IMR-90 (cell line): ENCODE data around the gene STAM. TPM values are rescaled to one million over a fixed set of nuclear protein-coding genes. Genes with fewer than 3 reads are reported as not detected.

Source experiments
- ATAC-seq: fragments of 200-7000 bp; cut with Tn5 transposase; 2 replicates; pipeline ENCODE4 v1.9.1; 2020; ENCODE audit warnings: low read depth, mild to moderate bottlenecking, moderate library complexity
- BruUV-seq: library from RNA; stranded (reverse); fragments of 400-500 nt; replicated peaks from 2 replicates; lab custom pipeline; 2021; lab: Mats Ljungman, UMichigan
- CTCF ChIA-PET: fragments of 300-600 bp; formaldehyde crosslinking; extraction: SDS; loops from one replicate; lab custom pipeline; 2021; ENCODE audit warnings: antibody characterized with exemption; lab: Yijun Ruan, JAX
- POLR2A ChIA-PET: fragments of 300-600 bp; sonication (Branson Sonifier 250); formaldehyde crosslinking; loops from one replicate; lab custom pipeline; 2022; ENCODE audit warnings: antibody characterized with exemption; ENCODE audit not compliant: unreplicated experiment; lab: Charles Lee
- DNase-seq: peaks from one replicate; pipeline ENCODE4 v3.0.0; 2013
- H2AFZ ChIP-seq: replicated peaks from 2 replicates; pipeline ENCODE3; 2013; ENCODE audit warnings: low read length, mild to moderate bottlenecking; ENCODE audit not compliant: poor library complexity
- H2AK5ac ChIP-seq: 2 replicates; pipeline ENCODE4 v1.6.1; 2013; ENCODE audit warnings: low read depth, low read length, inconsistent platforms
- H2AK9ac ChIP-seq: replicated peaks from 2 replicates; pipeline ENCODE3; 2013; ENCODE audit warnings: mild to moderate bottlenecking, low read depth, low read length, moderate library complexity; ENCODE audit not compliant: poor library complexity
- H2BK120ac ChIP-seq: 2 replicates; pipeline ENCODE4 v1.6.1; 2013; ENCODE audit warnings: low read depth, low read length, inconsistent platforms
- H2BK15ac ChIP-seq: 3 replicates; pipeline ENCODE4 v1.6.1; 2013; ENCODE audit warnings: low read depth, low read length, inconsistent platforms
- H2BK20ac ChIP-seq: 2 replicates; pipeline ENCODE4 v1.6.1; 2013; ENCODE audit warnings: low read depth, mild to moderate bottlenecking, inconsistent platforms, low read length, moderate library complexity
- H2BK5ac ChIP-seq: 2 replicates; pipeline ENCODE4 v1.6.1; 2013; ENCODE audit warnings: mild to moderate bottlenecking, low read depth, low read length, inconsistent platforms; ENCODE audit not compliant: poor library complexity, severe bottlenecking
- H3K14ac ChIP-seq: replicated peaks from 2 replicates; pipeline ENCODE4 v1.6.1; 2013; ENCODE audit warnings: low read depth, low read length, inconsistent platforms
- H3K18ac ChIP-seq: 2 replicates; pipeline ENCODE4 v1.6.1; 2013; ENCODE audit warnings: low read depth, low read length, control low read depth
- H3K23ac ChIP-seq: 2 replicates; pipeline ENCODE4 v1.6.1; 2013; ENCODE audit warnings: low read depth, low read length, inconsistent platforms
- H3K27ac ChIP-seq: 2 replicates; pipeline ENCODE4 v1.5.1; 2013; ENCODE audit warnings: mild to moderate bottlenecking, control low read depth, low read length; ENCODE audit not compliant: insufficient read depth
- H3K27me3 ChIP-seq: 2 replicates; pipeline ENCODE4 v1.6.1; 2013; ENCODE audit warnings: low read length; ENCODE audit not compliant: control insufficient read depth, insufficient read depth
- H3K36me3 ChIP-seq: 2 replicates; pipeline ENCODE4 v1.6.1; 2013; ENCODE audit warnings: low read length, mixed read lengths; ENCODE audit not compliant: control insufficient read depth, insufficient read depth
- H3K4ac ChIP-seq: 2 replicates; pipeline ENCODE4 v1.6.1; 2013; ENCODE audit warnings: low read depth, low read length, inconsistent platforms
- H3K4me1 ChIP-seq: 2 replicates; pipeline ENCODE4 v1.6.1; 2013; ENCODE audit warnings: low read length, mixed read lengths; ENCODE audit not compliant: control insufficient read depth, insufficient read depth
- H3K4me2 ChIP-seq: 2 replicates; pipeline ENCODE4 v1.6.1; 2013; ENCODE audit warnings: low read depth, mild to moderate bottlenecking, control low read depth, low read length, moderate library complexity
- H3K4me3 ChIP-seq: 2 replicates; pipeline ENCODE4 v1.5.1; 2013; ENCODE audit warnings: low read depth, mild to moderate bottlenecking, control low read depth, low read length, moderate library complexity; ENCODE audit not compliant: insufficient read depth
- H3K56ac ChIP-seq: 2 replicates; pipeline ENCODE4 v1.6.1; 2013; ENCODE audit warnings: low read length, inconsistent platforms; ENCODE audit not compliant: insufficient read depth; ENCODE audit errors: extremely low read depth
- H3K79me1 ChIP-seq, 2 experiments: 2 replicates each; pipeline ENCODE4 v1.6.1; 2013; ENCODE audit warnings: low read length in 2 of 2, inconsistent platforms in 1 of 2, low read depth in 1 of 2
- H3K9ac ChIP-seq: 2 replicates; pipeline ENCODE4 v1.6.1; 2013; ENCODE audit warnings: low read depth, low read length, control low read depth
- H3K9me1 ChIP-seq: 2 replicates; pipeline ENCODE4 v1.6.1; 2013; ENCODE audit warnings: low read length, inconsistent platforms; ENCODE audit not compliant: insufficient read depth
- H3K9me3 ChIP-seq: 2 replicates; pipeline ENCODE4 v1.6.1; 2013; ENCODE audit warnings: low read length; ENCODE audit not compliant: control insufficient read depth, insufficient read depth
- H4K20me1 ChIP-seq: 2 replicates; pipeline ENCODE4 v1.6.1; 2013; ENCODE audit warnings: low read length, inconsistent platforms; ENCODE audit not compliant: insufficient read depth
- H4K5ac ChIP-seq: 2 replicates; pipeline ENCODE4 v1.6.1; 2013; ENCODE audit warnings: mild to moderate bottlenecking, low read depth, low read length, control low read depth
- H4K8ac ChIP-seq, 2 experiments: 2 replicates each; pipeline ENCODE4 v1.6.1; 2013; ENCODE audit warnings: low read depth in 2 of 2, low read length in 2 of 2, control low read depth in 1 of 2, inconsistent platforms in 1 of 2
- H4K91ac ChIP-seq: 2 replicates; pipeline ENCODE4 v1.6.1; 2013; ENCODE audit warnings: low read depth, low read length, inconsistent platforms; ENCODE audit not compliant: insufficient read depth
- CHD1 ChIP-seq: IDR thresholded peaks from 2 replicates; pipeline ENCODE4 v1.6.1; 2012; ENCODE audit warnings: low read depth, low read length, improper control_type of control experiment
- MAZ ChIP-seq: IDR thresholded peaks from 2 replicates; pipeline ENCODE4 v1.6.1; 2012; ENCODE audit warnings: low read depth, mild to moderate bottlenecking, low read length, improper control_type of control experiment, moderate library complexity, borderline replicate concordance
- RFX5 ChIP-seq: IDR thresholded peaks from 2 replicates; pipeline ENCODE4 v1.8.0; 2012; ENCODE audit warnings: low read depth, mild to moderate bottlenecking, low read length, moderate library complexity
- WGBS, 2 experiments: methylation state at CpG; one replicate each; pipeline versions ENCODE4 v1.1.5 to v1.1.7; 2013; ENCODE audit warnings: missing lambda C conversion rate in 2 of 2; ENCODE audit not compliant: insufficient read length in 1 of 2; ENCODE audit errors: extremely low coverage in 2 of 2; 5-methylcytosine and 5-hydroxymethylcytosine counted together
- dilution Hi-C: fragments of 300-500 bp; cut with HindIII; formaldehyde crosslinking; loops from one replicate; pipeline ENCODE4 v1.14.3; 2018; ENCODE audit warnings: low sequenced_read_pairs; ENCODE audit not compliant: unreplicated experiment
- in situ Hi-C: fragments of 300-500 bp; cut with MboI; formaldehyde crosslinking; loops from 3 replicates; pipeline ENCODE4 v1.14.3; 2019; ENCODE audit warnings: low sequenced_read_pairs, inconsistent platforms, mixed read lengths
- intact Hi-C: fragments of 100-400 bp; cut with micrococcal nuclease; formaldehyde crosslinking; loops from 2 replicates; pipeline ENCODE4 v1.10.0; 2022
- polyA plus RNA-seq, 3 experiments: library from polyadenylated mRNA; depleted of rRNA; stranded (reverse); fragments of >200 nt; gene quantifications; 2 replicates each; pipeline ENCODE4 v1.2.3, GENCODE V29; 2012; ENCODE audit warnings: low replicate concordance in 1 of 3
- total RNA-seq: library from RNA; depleted of rRNA; stranded (reverse); fragments of >200 nt; gene quantifications from 2 replicates; pipeline ENCODE4 v1.2.3, GENCODE V29; 2012

Gene STAM
- total and polyA plus RNA-seq, 2 of the 4 experiments (the other 2 are of a cell fraction): 22.9 to 23.3 TPM

DNA sequence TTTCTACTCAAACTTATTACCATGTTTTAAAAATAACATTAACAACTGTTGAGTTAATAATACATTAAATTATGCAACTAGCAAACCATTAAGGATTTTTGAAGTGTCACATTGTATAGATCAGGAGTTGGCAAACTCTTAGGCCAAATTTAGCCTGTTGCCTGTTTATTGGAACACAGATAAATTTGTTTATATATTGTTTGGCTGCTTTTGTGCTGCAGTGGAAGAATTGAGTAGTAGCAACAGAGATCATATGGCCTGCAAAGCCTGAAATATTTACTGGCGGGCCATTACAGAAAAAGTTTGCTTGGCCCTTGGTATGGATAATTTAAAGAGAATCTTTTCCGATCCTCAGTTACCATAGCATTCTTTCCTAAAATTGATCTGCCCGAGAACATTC, 57.4 kb downstream of the STAM start:
- H3K4ac ChIP-seq: no peak overlapping the region
- intact Hi-C loops (no loop called here), in situ Hi-C loops (no loop called here), dilution Hi-C loops (no loop called here)
- no CpG with 5 or more reads among the region's 3 CpGs for WGBS, 2 experiments
- H2BK20ac ChIP-seq: no peak overlapping the region
- no peak overlapping the region for H3K4me3 ChIP-seq
- H4K20me1 ChIP-seq: no peaks in the 10 kb centered on the region
- H2BK120ac ChIP-seq: no peak overlapping the region
- POLR2A ChIA-PET: no interaction called here
- H3K27me3 ChIP-seq: no peaks in the 10 kb centered on the region
- no peak overlapping the region for H2BK5ac ChIP-seq
- no peaks in the 10 kb centered on the region for H3K4me1 ChIP-seq
- TF ChIP-seq MAZ: no peak
- no peak for TF ChIP-seq RFX5
- no peak for TF ChIP-seq CHD1
- H3K27ac ChIP-seq: no peak overlapping the region
- no TSS peak for BruUV-seq
- H3K9me3 ChIP-seq: no peaks in the 10 kb centered on the region
- H2AFZ ChIP-seq: no peak overlapping the region
- H2BK15ac ChIP-seq: no peak overlapping the region
- 0 out of 2 replicates have a peak, but pooled peaks cover 3% of the 10 kb centered on the region for H3K9me1 ChIP-seq
- no peak for ATAC-seq
- peaks cover 20% of the 10 kb centered on the region for H3K36me3 ChIP-seq
- no peak overlapping the region for H3K18ac ChIP-seq
- H3K4me2 ChIP-seq: no peak overlapping the region
- H2AK9ac ChIP-seq: no peak overlapping the region
- H3K56ac ChIP-seq: no peak overlapping the region
- no peak overlapping the region for H4K91ac ChIP-seq
- no peak for DNase-seq
- H4K5ac ChIP-seq: no peak overlapping the region
- no peak overlapping the region for H3K14ac ChIP-seq
- peaks cover 0 to 5% of the 10 kb centered on the region in 2 experiments; a peak in 1 of 4 replicates for H3K79me1 ChIP-seq
- no peak overlapping the region for H2AK5ac ChIP-seq
- H3K9ac ChIP-seq: no peak overlapping the region
- H4K8ac ChIP-seq: no peak overlapping the region
- H3K23ac ChIP-seq: no peak overlapping the region
- CTCF ChIA-PET: no interaction called here
